ENCODE data around the gene SELENOK. TPM values are rescaled to one million over a fixed set of nuclear protein-coding genes. Genes with fewer than 3 reads are reported as not detected.

SELENOK gene
- total and polyA plus RNA-seq, 2 of the 13 experiments (the other 11 are each of a cell fraction or from before 2014, with no cell fraction given), result 67.0 to 81.0 TPM

- DNase-seq (ENCODE audit: low spot score) (no peak), FAIRE-seq (no peak), ATAC-seq (no peak)
- H3K4me2 ChIP-seq (ENCODE audit: low read depth, low read length), result no peak overlapping the region
- intact Hi-C loops (cut with micrococcal nuclease; ENCODE audit: unreplicated experiment), result no loop called here
- H3K4me3 ChIP-seq (replicated peaks in 1 of 3; ENCODE audit: insufficient read depth in 1 of 3, low read depth in 2 of 3, low read length in 3 of 3), result no peak overlapping the region
- no peak overlapping the region for H2AFZ ChIP-seq (ENCODE audit: low read length)
- TF ChIP-seq ZNF678 (CRISPR knock-in tag; IDR thresholded peaks at IDR 0.05) (no peak), KAT2B (IDR thresholded peaks at IDR 0.05; ENCODE audit: borderline replicate concordance, low read depth, low read length) (no peak), HNRNPH1 (optimal IDR thresholded peaks at IDR 0.05; ENCODE audit: low read depth, low read length) (no peak), MYNN (CRISPR knock-in tag; IDR thresholded peaks at IDR 0.05; ENCODE audit: low read depth) (no peak)
- H3K27me3 ChIP-seq (ENCODE audit: control insufficient read depth in 1 of 2, insufficient read depth in 2 of 2, low read length in 2 of 2), result no peaks in the 10 kb centered on the region
- no peaks in the 10 kb centered on the region for H3K79me2 ChIP-seq (ENCODE audit: insufficient read depth, low read length)
- peaks cover 35 to 73% of the 10 kb centered on the region in 2 experiments for H3K36me3 ChIP-seq (replicated peaks in 1 of 2; ENCODE audit: control insufficient read depth in 1 of 2, insufficient read depth in 2 of 2, low read length in 2 of 2)
- no TSS peak for BruUV-seq (replicated peaks)
- peaks cover 29% of the 10 kb centered on the region for H3K4me1 ChIP-seq (ENCODE audit: insufficient read depth, low read length)
- in situ Hi-C loops (cut with HindIII; ENCODE audit: extremely low pct_ligation_motif_present, low pct_unique_long_range_greater_than_20kb), result no loop called here
- no peak overlapping the region for H3K27ac ChIP-seq (ENCODE audit: extremely low read length, insufficient read depth, low read length)
- H3K9ac ChIP-seq (ENCODE audit: insufficient read depth, low read depth, low read length), result no peak overlapping the region
- 84% methylated on average over 4 of the region's 4 CpGs for WGBS (ENCODE audit: low lambda C conversion rate)
- POLR2A ChIA-PET, result interaction anchor here (1.9 to 5.5 kb wide), 2 partner anchors 15 to 18 kb away, joined by 4 to 32 read pairs; no protein-coding TSS in a partner anchor
- CTCF ChIA-PET (ENCODE audit: low intra/inter-chr PET ratio, low total read pairs), result no interaction called here
- H4K20me1 ChIP-seq (ENCODE audit: insufficient read depth, low read length), result 0 out of 2 replicates have a peak, but pooled peaks cover 2% of the 10 kb centered on the region
- H3K9me3 ChIP-seq (ENCODE audit: low read length), result no peaks in the 10 kb centered on the region
Measured at GRCh38 chr3:53860196-53860595, 31.5 kb downstream of the SELENOK start.

GRCh38 chr3:53859178-53859577 is 32.5 kb downstream of the SELENOK start:
- TF ChIP-seq ZNF484 (CRISPR knock-in tag; IDR thresholded peaks at IDR 0.05; ENCODE audit: borderline replicate concordance, low read depth) (no peak), ZNF7 (CRISPR knock-in tag; IDR thresholded peaks at IDR 0.05) (no peak), ZNF556 (CRISPR knock-in tag; IDR thresholded peaks at IDR 0.05; ENCODE audit: borderline replicate concordance) (no peak)
- H3K79me2 ChIP-seq (ENCODE audit: insufficient read depth, low read length), result no peaks in the 10 kb centered on the region
- no peak overlapping the region for H3K27ac ChIP-seq (ENCODE audit: extremely low read length, insufficient read depth, low read length)

More at GRCh38 chr3:53859178-53859577, 32.5 kb downstream of the SELENOK start:
- POLR2A ChIA-PET, result no interaction called here
- H3K4me2 ChIP-seq (ENCODE audit: low read depth, low read length), result no peak overlapping the region
- H3K27me3 ChIP-seq (ENCODE audit: control insufficient read depth in 1 of 2, insufficient read depth in 2 of 2, low read length in 2 of 2), result no peaks in the 10 kb centered on the region
- no peak overlapping the region for H2AFZ ChIP-seq (ENCODE audit: low read length)
- H4K20me1 ChIP-seq (ENCODE audit: insufficient read depth, low read length), result 0 out of 2 replicates have a peak, but pooled peaks cover 2% of the 10 kb centered on the region
- H3K4me3 ChIP-seq (replicated peaks in 1 of 3; ENCODE audit: insufficient read depth in 1 of 3, low read depth in 2 of 3, low read length in 3 of 3), result no peak overlapping the region
- intact Hi-C loops (cut with micrococcal nuclease; ENCODE audit: unreplicated experiment), result no loop called here
- no peak for ATAC-seq
- WGBS (ENCODE audit: low lambda C conversion rate), result 93% methylated on average over 6 of the region's 6 CpGs
- no TSS peak for BruUV-seq (replicated peaks)
- H3K4me1 ChIP-seq (ENCODE audit: insufficient read depth, low read length), result peaks cover 29% of the 10 kb centered on the region
- H3K9ac ChIP-seq (ENCODE audit: insufficient read depth, low read depth, low read length), result no peak overlapping the region
- in situ Hi-C loops (cut with HindIII; ENCODE audit: extremely low pct_ligation_motif_present, low pct_unique_long_range_greater_than_20kb), result no loop called here
- H3K9me3 ChIP-seq (ENCODE audit: low read length), result no peaks in the 10 kb centered on the region
- peaks cover 32 to 74% of the 10 kb centered on the region in 2 experiments for H3K36me3 ChIP-seq (replicated peaks in 1 of 2; ENCODE audit: control insufficient read depth in 1 of 2, insufficient read depth in 2 of 2, low read length in 2 of 2)
- FAIRE-seq, result no peak
- DNase-seq (ENCODE audit: low spot score), result no peak
- CTCF ChIA-PET (ENCODE audit: low intra/inter-chr PET ratio, low total read pairs), result no interaction called here
